Measurements from ENCODE around the gene MARK2. TPM values are rescaled to one million over a fixed set of nuclear protein-coding genes. Genes with fewer than 3 reads are reported as not detected.

Gene MARK2
- total and polyA plus RNA-seq, 2 of the 8 experiments (the other 6 are each of a cell fraction or from before 2014, with no cell fraction given), result 19.3 to 58.5 TPM

GRCh38 chr11:63884196-63884932 is 45.5 kb downstream of the MARK2 start:
- peaks cover 10 to 19% of the 10 kb centered on the region in 2 experiments for H4K20me1 ChIP-seq (replicated peaks in 1 of 2; ENCODE audit: control insufficient read depth in 1 of 2, insufficient read depth in 2 of 2, low read length in 2 of 2)
- peak overlapping the region; percentile 75; the same call in 1 of the 2 replicates for H2BK5ac ChIP-seq (ENCODE audit: low read depth, low read length)
- H3K9ac ChIP-seq (replicated peaks in 1 of 4; ENCODE audit: extremely low read depth in 1 of 4, low read depth in 3 of 4, low read length in 3 of 4), result no peak overlapping the region
- no peak overlapping the region for H3K56ac ChIP-seq (replicated peaks; ENCODE audit: insufficient read length, low read depth, low read length)
- no peak overlapping the region for H3K4me2 ChIP-seq (ENCODE audit: insufficient read depth in 1 of 2, low read depth in 2 of 2, low read length in 2 of 2)
- H3K23ac ChIP-seq (ENCODE audit: insufficient read length), result no peak overlapping the region
- H3K9me3 ChIP-seq (ENCODE audit: insufficient read depth in 2 of 2, low read depth in 1 of 2, low read length in 1 of 2), result no peaks in the 10 kb centered on the region
- no peak overlapping the region; the same call in 1 of the 2 replicates for H2AK5ac ChIP-seq (ENCODE audit: low read depth, low read length)
- ChIA-PET CTCF (ENCODE audit: partially characterized antibody) (interaction anchor here (1.1 to 5.4 kb wide), 13 partner anchors 9 to 146 kb away, joined by 3 to 38 read pairs (median 5); partner anchors contain the start of gene MARK2), POLR2A (ENCODE audit: partially characterized antibody) (interaction anchor here (1.1 to 2.5 kb wide), 6 partner anchors 21 to 66 kb away, joined by 3 to 8 read pairs (median 5); partner anchors contain the start of gene RCOR2)
- H2BK120ac ChIP-seq (replicated peaks; ENCODE audit: low read depth, low read length), result no peak overlapping the region
- H3K14ac ChIP-seq (ENCODE audit: insufficient read length), result no peak overlapping the region
- no peak overlapping the region for H4K5ac ChIP-seq (ENCODE audit: insufficient read length, low read depth, low read length)
- 0 out of 2 replicates have a peak, but pooled peaks cover 3% of the 10 kb centered on the region for H3K23me2 ChIP-seq (ENCODE audit: low read depth, low read length)
- WGBS, 2 experiments (ENCODE audit: extremely low coverage in 1 of 2, insufficient coverage in 1 of 2, insufficient read length in 1 of 2, insufficient replicate concordance in 2 of 2, low coverage in 1 of 2, low lambda C conversion rate in 2 of 2, missing lambda C conversion rate in 1 of 2), result 96% methylated on average over 4 of the region's 4 CpGs; no CpG with 5 or more reads in 1 of the 2 experiments
- H4K91ac ChIP-seq (replicated peaks; ENCODE audit: insufficient read length, low read length), result no peak overlapping the region
- H2BK20ac ChIP-seq (ENCODE audit: low read length), result no peak overlapping the region
- no peak overlapping the region for H3K4ac ChIP-seq (replicated peaks; ENCODE audit: insufficient read length, low read depth, low read length)
- H3K4me3 ChIP-seq (ENCODE audit: extremely low read depth in 1 of 4, insufficient read depth in 2 of 4, low read depth in 3 of 4, low read length in 4 of 4), result no peak overlapping the region
- peaks cover 0 to 78% of the 10 kb centered on the region in 2 experiments; a peak in 3 of 4 replicates for H3K79me2 ChIP-seq (ENCODE audit: control insufficient read depth in 1 of 2, insufficient read depth in 2 of 2, low read length in 2 of 2)
- H3K27ac ChIP-seq (ENCODE audit: low read depth, low read length), result no peak overlapping the region
- FAIRE-seq (no peak), DNase-seq (ENCODE audit: low read depth in 1 of 2, low spot score in 2 of 2) (no peak)
- H3K18ac ChIP-seq (ENCODE audit: extremely low read depth, low read length), result no peak overlapping the region
- H2BK15ac ChIP-seq (ENCODE audit: low read length), result no peak overlapping the region
- no peak overlapping the region for H2BK12ac ChIP-seq (ENCODE audit: low read depth, low read length)
- peaks cover 27% of the 10 kb centered on the region for H3K79me1 ChIP-seq (ENCODE audit: low read depth, low read length)
- H3K4me1 ChIP-seq (replicated peaks in 1 of 4; ENCODE audit: control insufficient read depth in 3 of 4, insufficient read depth in 4 of 4, low read length in 3 of 4), result peaks cover 21 to 36% (median 26%) of the 10 kb centered on the region in 4 experiments
- no peak overlapping the region for H2AFZ ChIP-seq (ENCODE audit: low read length)
- no peak overlapping the region for H4K8ac ChIP-seq (ENCODE audit: extremely low read depth, insufficient read depth, low read length)
- no peaks in the 10 kb centered on the region for H3K27me3 ChIP-seq (replicated peaks in 1 of 4; ENCODE audit: control insufficient read depth in 3 of 4, extremely low read depth in 1 of 4, insufficient read depth in 3 of 4, low read length in 3 of 4)
- no peaks in the 10 kb centered on the region for H3K36me3 ChIP-seq (ENCODE audit: control insufficient read depth in 2 of 4, insufficient read depth in 4 of 4, low read length in 3 of 4)
- no peak for TF ChIP-seq SIRT6 (IDR thresholded peaks at IDR 0.05; ENCODE audit: low read length)
- TF ChIP-seq ASH2L (IDR thresholded peaks at IDR 0.05; ENCODE audit: low read length), result no peak
- no peak for TF ChIP-seq TAF1 (IDR thresholded peaks at IDR 0.05; ENCODE audit: low read depth, low read length)
- no peak for TF ChIP-seq KDM5A (IDR thresholded peaks at IDR 0.05; ENCODE audit: low read length)
- TF ChIP-seq TAF7 (optimal IDR thresholded peaks at IDR 0.05; ENCODE audit: borderline replicate concordance, low read depth, low read length), result no peak
- no peak for TF ChIP-seq RAD21 (IDR thresholded peaks at IDR 0.05 in 1 of 2, conservative IDR thresholded peaks at IDR 0.05 in 1 of 2; ENCODE audit: low read depth in 2 of 2, low read length in 2 of 2)
- TF ChIP-seq SIN3A (conservative IDR thresholded peaks at IDR 0.05 in 1 of 2, IDR thresholded peaks at IDR 0.05 in 1 of 2; ENCODE audit: low read depth in 1 of 2, low read length in 2 of 2), result no peak
- TF ChIP-seq CBX5 (IDR thresholded peaks at IDR 0.05; ENCODE audit: low read depth, low read length), result no peak
- no peak for TF ChIP-seq BRCA1 (IDR thresholded peaks at IDR 0.05; ENCODE audit: low read depth, low read length)
- TF ChIP-seq POLR2AphosphoS5 (IDR thresholded peaks at IDR 0.05; ENCODE audit: low read depth, low read length), result no peak
- no peak for TF ChIP-seq CEBPB (IDR thresholded peaks at IDR 0.05; ENCODE audit: low read depth, low read length)
- no peak for TF ChIP-seq FOSL1 (IDR thresholded peaks at IDR 0.05; ENCODE audit: insufficient read depth, low read depth, low read length)
- TF ChIP-seq NRF1 (IDR thresholded peaks at IDR 0.05; ENCODE audit: low read depth, low read length), result no peak
